OCI-LY1 (cell line): ENCODE measurements around the gene CPLX1.

ENCODE experiments used
- H2AFZ ChIP-seq: fragments of 200-600 bp; sonication (generic), shearing (Covaris generic); 2 replicates; pipeline ENCODE4 v1.6.0; 2014; ENCODE audit warnings: antibody characterized with exemption, mild to moderate bottlenecking, low read length
- H3F3A ChIP-seq: fragments of 200-600 bp; sonication (generic), shearing (Covaris generic); 2 replicates; pipeline ENCODE4 v1.6.0; 2014; ENCODE audit warnings: mild to moderate bottlenecking, antibody characterized with exemption, low read length, moderate library complexity; ENCODE audit not compliant: insufficient read depth
- H3K27ac ChIP-seq: fragments of 200-600 bp; sonication (generic); 2 replicates; pipeline ENCODE4 v1.5.1; 2014; ENCODE audit warnings: low read length, mixed run types, mild to moderate bottlenecking, low read depth; ENCODE audit not compliant: poor library complexity, severe bottlenecking
- H3K27me3 ChIP-seq: fragments of 200-600 bp; sonication (generic); 2 replicates; pipeline ENCODE4 v1.6.0; 2014; ENCODE audit warnings: antibody characterized with exemption, mild to moderate bottlenecking, low read length, moderate library complexity; ENCODE audit not compliant: insufficient read depth
- H3K36me3 ChIP-seq: fragments of 200-600 bp; sonication (generic); 2 replicates; pipeline ENCODE4 v1.6.1; 2014; ENCODE audit warnings: mild to moderate bottlenecking, antibody characterized with exemption, low read length, moderate library complexity, mixed read lengths; ENCODE audit not compliant: insufficient read depth
- H3K4me1 ChIP-seq: fragments of 200-600 bp; sonication (generic); 2 replicates; pipeline ENCODE4 v1.5.1; 2014; ENCODE audit warnings: mild to moderate bottlenecking, low read length, moderate library complexity; ENCODE audit not compliant: insufficient read depth, severe bottlenecking
- H3K4me2 ChIP-seq: fragments of 200-600 bp; sonication (generic), shearing (Covaris generic); 2 replicates; pipeline ENCODE4 v1.6.1; 2014; ENCODE audit warnings: low read length
- H3K4me3 ChIP-seq: fragments of 200-600 bp; sonication (generic); 2 replicates; pipeline ENCODE4 v1.5.1; 2014; ENCODE audit warnings: low read length, low read depth, mild to moderate bottlenecking, mixed read lengths; ENCODE audit not compliant: poor library complexity, severe bottlenecking
- H3K79me2 ChIP-seq: fragments of 200-600 bp; shearing (Covaris generic); 2 replicates; pipeline ENCODE4 v1.6.1; 2016; ENCODE audit warnings: mixed run types, low read length, mixed read lengths; ENCODE audit not compliant: insufficient read depth
- H3K9ac ChIP-seq: fragments of 200-600 bp; sonication (generic), shearing (Covaris generic); 2 replicates; pipeline ENCODE4 v1.6.1; 2014; ENCODE audit warnings: mild to moderate bottlenecking, low read length, mixed read lengths
- H3K9me2 ChIP-seq: fragments of 200-600 bp; sonication (generic), shearing (Covaris generic); 2 replicates; pipeline ENCODE4 v1.6.1; 2014; ENCODE audit warnings: low read depth, mild to moderate bottlenecking, low read length, mixed read lengths
- H3K9me3 ChIP-seq: fragments of 200-600 bp; shearing (Covaris generic); 2 replicates; pipeline ENCODE4 v1.6.1; 2014; ENCODE audit warnings: low read length, mixed read lengths
- H4K20me1 ChIP-seq: fragments of 200-600 bp; sonication (generic), shearing (Covaris generic); 2 replicates; pipeline ENCODE4 v1.6.0; 2016; ENCODE audit warnings: mild to moderate bottlenecking, low read length; ENCODE audit not compliant: insufficient read depth
- EZH2 ChIP-seq: fragments of 200-600 bp; sonication (generic), shearing (Covaris generic); IDR thresholded peaks from 2 replicates; pipeline ENCODE4 v1.8.0; 2017; ENCODE audit warnings: borderline replicate concordance, mixed run types, mild to moderate bottlenecking, antibody characterized with exemption, low read length, moderate library complexity, mixed read lengths
- TF ChIP-seq, protein P1 (sequence below): fragments of 200-600 bp; sonication (generic), shearing (Covaris generic); IDR thresholded peaks from 2 replicates; pipeline ENCODE4 v1.5.1; 2017; ENCODE audit warnings: mild to moderate bottlenecking, antibody characterized with exemption, low read length, moderate library complexity, mixed read lengths

CPLX1 gene

DNA sequence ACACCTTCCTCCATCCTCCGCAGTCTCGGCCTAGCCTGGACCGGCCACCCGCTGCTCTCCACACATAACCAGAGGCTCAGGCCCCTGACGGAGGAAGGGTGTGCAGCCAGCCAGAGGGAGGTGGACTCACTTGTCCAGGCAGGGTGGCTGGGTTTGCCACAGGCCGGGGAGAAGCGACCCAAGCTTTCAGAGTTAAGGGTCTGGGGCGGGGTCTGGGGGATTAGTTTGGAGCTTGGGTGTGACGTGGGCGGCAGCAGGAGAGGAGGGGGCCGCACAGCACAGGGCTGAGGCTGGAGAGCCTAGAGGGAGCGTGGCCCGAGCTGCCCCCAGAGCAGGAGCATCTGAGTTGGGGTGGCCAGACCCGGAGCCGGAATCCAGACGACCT is 22.4 kb upstream of the CPLX1 start:
- no peak overlapping the region for H2AFZ ChIP-seq
- no peak for TF ChIP-seq EZH2
- TF ChIP-seq, protein P1, sequence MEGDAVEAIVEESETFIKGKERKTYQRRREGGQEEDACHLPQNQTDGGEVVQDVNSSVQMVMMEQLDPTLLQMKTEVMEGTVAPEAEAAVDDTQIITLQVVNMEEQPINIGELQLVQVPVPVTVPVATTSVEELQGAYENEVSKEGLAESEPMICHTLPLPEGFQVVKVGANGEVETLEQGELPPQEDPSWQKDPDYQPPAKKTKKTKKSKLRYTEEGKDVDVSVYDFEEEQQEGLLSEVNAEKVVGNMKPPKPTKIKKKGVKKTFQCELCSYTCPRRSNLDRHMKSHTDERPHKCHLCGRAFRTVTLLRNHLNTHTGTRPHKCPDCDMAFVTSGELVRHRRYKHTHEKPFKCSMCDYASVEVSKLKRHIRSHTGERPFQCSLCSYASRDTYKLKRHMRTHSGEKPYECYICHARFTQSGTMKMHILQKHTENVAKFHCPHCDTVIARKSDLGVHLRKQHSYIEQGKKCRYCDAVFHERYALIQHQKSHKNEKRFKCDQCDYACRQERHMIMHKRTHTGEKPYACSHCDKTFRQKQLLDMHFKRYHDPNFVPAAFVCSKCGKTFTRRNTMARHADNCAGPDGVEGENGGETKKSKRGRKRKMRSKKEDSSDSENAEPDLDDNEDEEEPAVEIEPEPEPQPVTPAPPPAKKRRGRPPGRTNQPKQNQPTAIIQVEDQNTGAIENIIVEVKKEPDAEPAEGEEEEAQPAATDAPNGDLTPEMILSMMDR: no peak
- H3K27ac ChIP-seq: no peak overlapping the region
- no peak overlapping the region for H3K9ac ChIP-seq
- H3K27me3 ChIP-seq: no peaks in the 10 kb centered on the region
- no peaks in the 10 kb centered on the region for H4K20me1 ChIP-seq
- no peak overlapping the region for H3K4me2 ChIP-seq
- H3K4me3 ChIP-seq: no peak overlapping the region
- no peaks in the 10 kb centered on the region for H3K9me3 ChIP-seq
- H3F3A ChIP-seq: no peaks in the 10 kb centered on the region
- H3K79me2 ChIP-seq: no peaks in the 10 kb centered on the region
- no peaks in the 10 kb centered on the region for H3K9me2 ChIP-seq
- H3K4me1 ChIP-seq: no peaks in the 10 kb centered on the region
- no peaks in the 10 kb centered on the region; the same call in 1 of the 2 replicates for H3K36me3 ChIP-seq

DNA sequence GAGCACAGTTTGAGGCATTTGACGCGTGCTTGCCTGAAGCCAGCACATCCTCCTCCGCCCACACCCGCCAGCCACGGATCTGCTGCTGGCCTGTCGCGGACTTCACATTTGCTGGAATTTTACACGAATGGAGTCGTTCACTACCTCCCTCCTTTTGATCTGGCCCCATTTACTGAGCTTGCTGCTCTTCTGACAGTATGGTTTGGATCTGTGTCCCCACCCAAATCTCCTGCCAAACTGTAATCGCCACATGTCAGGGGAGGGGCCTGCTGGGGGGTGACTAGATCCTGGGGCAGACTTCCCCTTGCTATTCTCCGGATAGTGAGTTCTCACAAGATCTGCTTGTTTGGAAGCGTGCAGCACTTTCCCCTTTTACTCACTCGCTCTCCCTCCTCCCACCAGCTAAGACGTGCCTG is 19.9 kb upstream of the CPLX1 start:
- H3K9me2 ChIP-seq: no peaks in the 10 kb centered on the region
- no peak overlapping the region for H3K27ac ChIP-seq
- no peak overlapping the region for H3K4me3 ChIP-seq
- H3K9me3 ChIP-seq: no peaks in the 10 kb centered on the region
- H3F3A ChIP-seq: no peaks in the 10 kb centered on the region
- H4K20me1 ChIP-seq: no peaks in the 10 kb centered on the region
- TF ChIP-seq EZH2: no peak
- TF ChIP-seq, protein P1: no peak
- no peak overlapping the region for H3K9ac ChIP-seq
- no peaks in the 10 kb centered on the region for H3K4me1 ChIP-seq
- no peaks in the 10 kb centered on the region for H3K79me2 ChIP-seq
- no peak overlapping the region for H2AFZ ChIP-seq
- H3K36me3 ChIP-seq: no peaks in the 10 kb centered on the region; the same call in 1 of the 2 replicates
- H3K27me3 ChIP-seq: no peaks in the 10 kb centered on the region
- H3K4me2 ChIP-seq: no peak overlapping the region

DNA sequence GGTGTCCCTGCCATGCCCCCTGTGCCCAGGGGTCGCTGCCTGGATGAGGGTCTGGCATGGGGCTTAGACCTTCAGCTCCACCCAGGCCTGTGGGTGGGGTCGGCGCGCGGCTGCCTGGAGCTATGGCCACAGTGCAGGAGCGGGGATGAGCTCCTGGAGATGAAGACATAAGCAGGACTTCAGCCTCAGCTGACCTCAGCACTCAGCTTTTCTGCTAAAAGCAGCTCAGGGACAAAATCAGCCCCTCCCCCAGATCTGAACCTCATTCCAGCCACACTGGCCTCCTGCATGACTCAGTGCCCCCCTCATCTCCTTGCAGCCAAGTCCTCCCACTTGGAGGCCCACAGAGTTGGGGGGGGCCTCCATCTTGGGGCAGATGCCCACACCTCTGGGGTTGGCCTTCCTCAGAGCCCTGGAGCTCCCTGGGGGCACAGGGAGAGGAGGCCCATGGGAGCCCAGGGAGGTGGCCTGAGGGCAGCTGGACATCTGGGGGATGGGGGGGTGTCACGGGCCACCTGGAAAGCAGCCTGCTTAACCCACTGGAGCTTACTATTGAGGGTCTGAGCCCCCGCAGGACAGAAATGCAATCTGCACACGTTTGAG is 19.4 kb upstream of the CPLX1 start:
- TF ChIP-seq EZH2: no peak
- TF ChIP-seq, protein P1: no peak
- H3K9me2 ChIP-seq: no peaks in the 10 kb centered on the region
- no peak overlapping the region for H3K27ac ChIP-seq
- no peaks in the 10 kb centered on the region for H3K9me3 ChIP-seq
- no peaks in the 10 kb centered on the region for H4K20me1 ChIP-seq
- H3K4me2 ChIP-seq: no peak overlapping the region
- H3K27me3 ChIP-seq: no peaks in the 10 kb centered on the region
- H3K36me3 ChIP-seq: no peaks in the 10 kb centered on the region; the same call in 1 of the 2 replicates
- H3K9ac ChIP-seq: no peak overlapping the region
- H3K4me1 ChIP-seq: no peaks in the 10 kb centered on the region
- no peaks in the 10 kb centered on the region for H3F3A ChIP-seq
- no peak overlapping the region for H3K4me3 ChIP-seq
- H2AFZ ChIP-seq: no peak overlapping the region
- H3K79me2 ChIP-seq: no peaks in the 10 kb centered on the region
